Stimulated activated CD4-positive, alpha-beta T cell treated with anti-CD3 and anti-CD28 coated beads, Interleukin-15, amount 100 ng/mL, for 24 hours (primary cell): Measurements from ENCODE around the gene IFT57.
"Not testable (repeated sequence)": the region's sequence is repeated elsewhere in the genome, so short reads cannot be mapped to it uniquely, and the experiment has no call there.

ENCODE experiments used
- DNase-seq: peaks from one replicate; pipeline ENCODE4 v3.0.0-alpha.2; 2020

IFT57 gene

GRCh38 chr3:108157273-108157672, 65.0 kb downstream of the IFT57 start:
- no peak for DNase-seq

- no peak for DNase-seq
These were observed 65.8 kb downstream of the IFT57 start for GRCh38 chr3:108156312-108156853.

GRCh38 chr3:108155642-108156041, 66.6 kb downstream of the IFT57 start:
- DNase-seq = not testable (repeated sequence)

GRCh38 chr3:108153451-108153981, 68.7 kb downstream of the IFT57 start:
- DNase-seq = peak; percentile 66

- DNase-seq = no peak
These were observed 70.0 kb downstream of the IFT57 start for GRCh38 chr3:108152274-108152673.

- no peak for DNase-seq
These were observed 72.0 kb downstream of the IFT57 start for GRCh38 chr3:108150200-108150599.

GRCh38 chr3:108146139-108146538, 76.1 kb downstream of the IFT57 start:
- DNase-seq = no peak

GRCh38 chr3:108145578-108145977, 76.6 kb downstream of the IFT57 start:
- no peak for DNase-seq

GRCh38 chr3:108137460-108137814, 84.8 kb downstream of the IFT57 start:
- DNase-seq = no peak

- no peak for DNase-seq
These were observed 85.4 kb downstream of the IFT57 start for GRCh38 chr3:108136561-108137459.

GRCh38 chr3:108134555-108134880, 87.7 kb downstream of the IFT57 start:
- DNase-seq = no peak

GRCh38 chr3:108133858-108134554, 88.2 kb downstream of the IFT57 start:
- no peak for DNase-seq

- no peak for DNase-seq
These were observed 89.2 kb downstream of the IFT57 start for GRCh38 chr3:108133048-108133369.

- no peak for DNase-seq
These were observed 90.6 kb downstream of the IFT57 start for GRCh38 chr3:108131475-108132134.

GRCh38 chr3:108130701-108131474, 91.3 kb downstream of the IFT57 start:
- DNase-seq = no peak

GRCh38 chr3:108130236-108130635, 92.0 kb downstream of the IFT57 start:
- DNase-seq = no peak

- peak; percentile 66 for DNase-seq
These were observed 94.8 kb downstream of the IFT57 start for GRCh38 chr3:108127301-108127988.

GRCh38 chr3:108126348-108126747, 95.9 kb downstream of the IFT57 start:
- no peak for DNase-seq

GRCh38 chr3:108125550-108126071, 96.6 kb downstream of the IFT57 start:
- DNase-seq = peak; percentile 65

- no peak for DNase-seq
These were observed 97.1 kb downstream of the IFT57 start for GRCh38 chr3:108125153-108125543.

GRCh38 chr3:108124337-108125152, 97.7 kb downstream of the IFT57 start:
- peak; percentile 80 for DNase-seq
